C4-2B (cell line): ENCODE data around the gene DUSP10.

Source experiments
- ZFX ChIP-seq: fragments of 450-650 bp; IDR thresholded peaks from 2 replicates; pipeline ENCODE4 v1.6.1; 2017
- TF ChIP-seq, protein P1 (sequence below): fragments of 450-650 bp; conservative IDR thresholded peaks from 2 replicates; pipeline ENCODE4 v1.5.1; 2017; ENCODE audit warnings: mild to moderate bottlenecking

DNA sequence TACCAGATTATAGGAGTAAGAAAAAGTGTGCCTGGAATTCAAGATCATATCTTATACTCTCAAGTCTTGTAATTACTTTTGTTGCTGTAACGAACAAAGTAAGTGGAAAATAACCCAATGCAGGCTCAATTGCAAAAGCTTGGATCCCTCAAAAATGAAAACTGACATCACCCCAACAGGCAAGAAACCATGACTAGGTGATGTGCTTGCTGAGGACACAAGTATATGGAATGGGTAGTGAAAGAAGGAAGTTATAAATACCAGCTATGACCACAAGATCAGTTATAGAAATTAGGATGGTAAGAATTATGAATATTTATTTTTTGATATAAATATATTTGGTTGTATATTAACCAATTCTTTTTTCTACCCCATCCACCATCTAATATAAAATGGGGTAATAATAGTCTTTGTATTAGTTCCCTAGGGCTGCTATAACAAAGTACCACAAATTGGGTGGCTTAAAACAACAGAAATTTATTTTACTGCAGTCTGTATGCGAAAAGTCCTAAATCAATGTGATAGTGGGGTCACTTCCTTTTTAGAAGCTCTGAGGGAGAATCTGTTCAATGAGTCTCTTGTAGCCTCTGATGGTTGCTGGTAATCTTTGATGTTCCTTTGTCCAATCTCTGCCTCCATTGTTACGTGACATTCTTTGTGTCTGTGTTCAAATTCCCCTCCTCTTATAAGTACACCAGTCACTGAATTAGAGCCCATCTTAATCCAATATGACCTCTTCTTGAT, 45.0 kb downstream of the DUSP10 start:
- TF ChIP-seq, protein P1, sequence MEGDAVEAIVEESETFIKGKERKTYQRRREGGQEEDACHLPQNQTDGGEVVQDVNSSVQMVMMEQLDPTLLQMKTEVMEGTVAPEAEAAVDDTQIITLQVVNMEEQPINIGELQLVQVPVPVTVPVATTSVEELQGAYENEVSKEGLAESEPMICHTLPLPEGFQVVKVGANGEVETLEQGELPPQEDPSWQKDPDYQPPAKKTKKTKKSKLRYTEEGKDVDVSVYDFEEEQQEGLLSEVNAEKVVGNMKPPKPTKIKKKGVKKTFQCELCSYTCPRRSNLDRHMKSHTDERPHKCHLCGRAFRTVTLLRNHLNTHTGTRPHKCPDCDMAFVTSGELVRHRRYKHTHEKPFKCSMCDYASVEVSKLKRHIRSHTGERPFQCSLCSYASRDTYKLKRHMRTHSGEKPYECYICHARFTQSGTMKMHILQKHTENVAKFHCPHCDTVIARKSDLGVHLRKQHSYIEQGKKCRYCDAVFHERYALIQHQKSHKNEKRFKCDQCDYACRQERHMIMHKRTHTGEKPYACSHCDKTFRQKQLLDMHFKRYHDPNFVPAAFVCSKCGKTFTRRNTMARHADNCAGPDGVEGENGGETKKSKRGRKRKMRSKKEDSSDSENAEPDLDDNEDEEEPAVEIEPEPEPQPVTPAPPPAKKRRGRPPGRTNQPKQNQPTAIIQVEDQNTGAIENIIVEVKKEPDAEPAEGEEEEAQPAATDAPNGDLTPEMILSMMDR: no peak
- no peak for TF ChIP-seq ZFX
